PC-3 (cell line): ENCODE results near the gene SLC10A2. TPM values are rescaled to one million over a fixed set of nuclear protein-coding genes. Genes with fewer than 3 reads are reported as not detected.
"Not testable (repeated sequence)": the region's sequence is repeated elsewhere in the genome, so short reads cannot be mapped to it uniquely, and the experiment has no call there.

ENCODE experiments used
- ATAC-seq: fragments of 200-7000 bp; cut with Tn5 transposase; 2 replicates; pipeline ENCODE4 v1.9.1; 2020; ENCODE audit warnings: mild to moderate bottlenecking, moderate library complexity
- BruUV-seq: library from RNA; stranded (reverse); fragments of 400-500 nt; replicated peaks from 2 replicates; lab custom pipeline; 2021; lab: Mats Ljungman, UMichigan
- CTCF ChIA-PET: fragments of 300-600 bp; sonication (Branson Sonifier 250); formaldehyde crosslinking; loops from one replicate; lab custom pipeline; 2022; ENCODE audit warnings: antibody characterized with exemption; lab: Charles Lee
- POLR2A ChIA-PET: fragments of 300-600 bp; sonication (Branson Sonifier 250); formaldehyde crosslinking; loops from one replicate; lab custom pipeline; 2022; ENCODE audit warnings: antibody characterized with exemption; ENCODE audit not compliant: unreplicated experiment; lab: Charles Lee
- DNase-seq: peaks from one replicate; pipeline ENCODE4 v3.0.0-alpha.2; 2015
- H2AFZ ChIP-seq: fragments of 300-600 bp; sonication (generic); 2 replicates; pipeline ENCODE4 v1.6.0; 2016; ENCODE audit warnings: antibody characterized with exemption, low read length
- H3F3A ChIP-seq: fragments of 300-600 bp; sonication (generic); one replicate; pipeline ENCODE4 v1.6.0; 2017; ENCODE audit warnings: antibody characterized with exemption, low read length, control low read depth, mild to moderate bottlenecking; ENCODE audit not compliant: unreplicated experiment
- H3K27ac ChIP-seq: fragments of 300-600 bp; sonication (generic); 2 replicates; pipeline ENCODE4 v1.5.1; 2016; ENCODE audit warnings: mild to moderate bottlenecking, low read length
- H3K27me3 ChIP-seq: fragments of 300-600 bp; sonication (generic); 2 replicates; pipeline ENCODE4 v1.6.1; 2016; ENCODE audit warnings: low read length, mixed read lengths
- H3K36me3 ChIP-seq: fragments of 300-600 bp; sonication (generic); 2 replicates; pipeline ENCODE4 v1.6.1; 2016; ENCODE audit warnings: low read depth, mixed run types, low read length, mixed read lengths
- H3K4me1 ChIP-seq: fragments of 300-600 bp; sonication (generic); 2 replicates; pipeline ENCODE4 v1.5.1; 2016; ENCODE audit warnings: low read length; ENCODE audit not compliant: insufficient read depth
- H3K4me2 ChIP-seq: fragments of 300-600 bp; sonication (generic); 2 replicates; pipeline ENCODE4 v1.6.0; 2016; ENCODE audit warnings: low read length
- H3K4me3 ChIP-seq: fragments of 300-600 bp; sonication (generic); 2 replicates; pipeline ENCODE4 v1.5.1; 2016; ENCODE audit warnings: mild to moderate bottlenecking, low read length, mixed read lengths
- H3K79me2 ChIP-seq: fragments of 300-600 bp; sonication (generic); 2 replicates; pipeline ENCODE4 v1.6.1; 2017; ENCODE audit warnings: low read length, mixed read lengths
- H3K9ac ChIP-seq: fragments of 300-600 bp; sonication (generic); 2 replicates; pipeline ENCODE4 v1.6.0; 2016; ENCODE audit warnings: mild to moderate bottlenecking, low read length
- H3K9me2 ChIP-seq: fragments of 300-600 bp; sonication (generic); replicated peaks from 2 replicates; pipeline ENCODE4 v1.6.1; 2016; ENCODE audit warnings: mixed run types, low read length, mixed read lengths
- H3K9me3 ChIP-seq: fragments of 300-600 bp; sonication (generic); 2 replicates; pipeline ENCODE4 v1.6.1; 2016; ENCODE audit warnings: low read length, mixed read lengths
- H4K20me1 ChIP-seq: fragments of 300-600 bp; sonication (generic); 2 replicates; pipeline ENCODE4 v1.6.1; 2016; ENCODE audit warnings: low read length, mixed read lengths
- CTCF ChIP-seq: fragments of 300-600 bp; sonication (generic); conservative IDR thresholded peaks from 2 replicates; pipeline ENCODE4 v1.5.1; 2017; ENCODE audit warnings: antibody characterized with exemption, low read depth, mild to moderate bottlenecking, low read length
- EZH2 ChIP-seq: fragments of 300-600 bp; sonication (generic); IDR thresholded peaks from one replicate; pipeline ENCODE4 v1.6.1; 2017; ENCODE audit warnings: antibody characterized with exemption, mild to moderate bottlenecking, low read length; ENCODE audit not compliant: unreplicated experiment
- EZH2phosphoT487 ChIP-seq: fragments of 300-600 bp; sonication (generic); IDR thresholded peaks from 2 replicates; pipeline ENCODE4 v1.6.1; 2018; ENCODE audit warnings: mild to moderate bottlenecking, antibody characterized with exemption, low read length, borderline replicate concordance
- intact Hi-C: fragments of 100-400 bp; cut with micrococcal nuclease; formaldehyde crosslinking; loops from 2 replicates; pipeline ENCODE4 v1.9.0; 2023
- total RNA-seq: library from RNA; depleted of rRNA; stranded (reverse); fragments of >200 nt; gene quantifications from 2 replicates; pipeline ENCODE4 v1.2.3, GENCODE V29; 2014

The SLC10A2 gene
- total RNA-seq, 1 experiment from 2014 or later, result not detected

- no peak for DNase-seq
- no peaks in the 10 kb centered on the region for H3K79me2 ChIP-seq
- CTCF ChIA-PET, result no interaction called here
- no peak overlapping the region for H3K4me3 ChIP-seq
- H3K9me3 ChIP-seq, result no peaks in the 10 kb centered on the region
- no peak overlapping the region for H3K4me2 ChIP-seq
- no peaks in the 10 kb centered on the region for H3F3A ChIP-seq
- peaks cover 30% of the 10 kb centered on the region for H3K27me3 ChIP-seq
- no peak for ATAC-seq
- H3K9me2 ChIP-seq, result no peaks in the 10 kb centered on the region
- intact Hi-C loops, result no loop called here
- no peak overlapping the region for H3K9ac ChIP-seq
- H4K20me1 ChIP-seq, result no peaks in the 10 kb centered on the region
- no peaks in the 10 kb centered on the region for H3K36me3 ChIP-seq
- no peak overlapping the region for H3K27ac ChIP-seq
- TF ChIP-seq EZH2phosphoT487 (no peak), CTCF (no peak), EZH2 (no peak)
- BruUV-seq, result no TSS peak
- POLR2A ChIA-PET, result no interaction called here
- no peaks in the 10 kb centered on the region for H3K4me1 ChIP-seq
- H2AFZ ChIP-seq, result no peak overlapping the region
These were observed 38.1 kb upstream of the SLC10A2 start for GRCh38 chr13:103104340-103104739.

GRCh38 chr13:103103456-103103855 lies 37.2 kb upstream of the SLC10A2 start:
- intact Hi-C loops, result not testable (repeated sequence)

GRCh38 chr13:103102482-103102881 lies 36.3 kb upstream of the SLC10A2 start:
- TF ChIP-seq EZH2, result no peak
- TF ChIP-seq CTCF, result no peak
- TF ChIP-seq EZH2phosphoT487, result no peak
- H3K27ac ChIP-seq, result no peak overlapping the region
- H3K9me2 ChIP-seq, result no peaks in the 10 kb centered on the region
- ATAC-seq (no peak), DNase-seq (no peak)
- no peak overlapping the region for H3K9ac ChIP-seq
- BruUV-seq, result no TSS peak
- ChIA-PET POLR2A (no interaction called here), CTCF (no interaction called here)
- H3K4me2 ChIP-seq, result no peak overlapping the region
- H3K9me3 ChIP-seq, result no peaks in the 10 kb centered on the region
- no peak overlapping the region for H2AFZ ChIP-seq
- H4K20me1 ChIP-seq, result no peaks in the 10 kb centered on the region
- intact Hi-C loops, result no loop called here
- H3K79me2 ChIP-seq, result no peaks in the 10 kb centered on the region
- H3K27me3 ChIP-seq, result peaks cover 27% of the 10 kb centered on the region
- no peaks in the 10 kb centered on the region for H3F3A ChIP-seq
- no peaks in the 10 kb centered on the region for H3K36me3 ChIP-seq
- H3K4me3 ChIP-seq, result no peak overlapping the region
- H3K4me1 ChIP-seq, result no peaks in the 10 kb centered on the region

More at GRCh38 chr13:103103456-103103855, 37.2 kb upstream of the SLC10A2 start:
- CTCF ChIA-PET, BruUV-seq, H3K4me1 ChIP-seq, H3K79me2 ChIP-seq, H3K9me3 ChIP-seq, H3F3A ChIP-seq, H3K36me3 ChIP-seq, POLR2A ChIA-PET, H3K4me2 ChIP-seq, H3K9me2 ChIP-seq, ATAC-seq, H3K4me3 ChIP-seq, H4K20me1 ChIP-seq, H3K27ac ChIP-seq, H3K9ac ChIP-seq, H2AFZ ChIP-seq, DNase-seq: not testable (repeated sequence)
- peaks cover 27% of the 10 kb centered on the region for H3K27me3 ChIP-seq
